Testis (tissue), 3 donors: ENCODE data around the gene TBC1D5. TPM values are rescaled to one million over a fixed set of nuclear protein-coding genes. Genes with fewer than 3 reads are reported as not detected.
"Not testable (repeated sequence)": the region's sequence is repeated elsewhere in the genome, so short reads cannot be mapped to it uniquely, and the experiment has no call there.

Source experiments
- DNase-seq: peaks from one replicate; pipeline ENCODE4 v3.0.0-alpha.2; 2019
- H3K27ac ChIP-seq, 2 donors: fragments of 200-600 bp; sonication (generic); one replicate each; pipeline ENCODE4 v1.5.1; 2019
- H3K27me3 ChIP-seq: fragments of 200-600 bp; sonication (generic); one replicate; pipeline ENCODE4 v1.5.1; 2019
- H3K36me3 ChIP-seq: fragments of 200-600 bp; sonication (generic); one replicate; pipeline ENCODE4 v1.5.1; 2017; ENCODE audit warnings: low read depth; ENCODE audit errors: missing control alignments
- H3K4me1 ChIP-seq: fragments of 200-600 bp; sonication (generic); one replicate; pipeline ENCODE4 v1.5.1; 2019
- H3K4me3 ChIP-seq, 2 donors: fragments of 200-600 bp; sonication (generic); one replicate each; pipeline ENCODE4 v1.5.1; 2017 to 2019
- H3K9me3 ChIP-seq: fragments of 200-600 bp; sonication (generic); one replicate; pipeline ENCODE4 v1.5.1; 2017
- POLR2A ChIP-seq: fragments of 450-650 bp; IDR thresholded peaks from one replicate; pipeline ENCODE4 v1.6.1; 2017; ENCODE audit warnings: antibody characterized with exemption, mild to moderate bottlenecking, moderate library complexity
- WGBS, 2 donors: methylation state at CpG; one replicate each; pipeline ENCODE4 v1.1.5; 2018; 5-methylcytosine and 5-hydroxymethylcytosine counted together
- intact Hi-C: fragments of 100-400 bp; cut with DNase I; formaldehyde crosslinking; loops from one replicate; pipeline ENCODE4 v1.15.1; 2023; ENCODE audit warnings: low total_unique reads
- polyA plus RNA-seq: library from polyadenylated mRNA; stranded (reverse); fragments of 350-450 nt; fragmentation: Illumina TruSeq; extraction: RNeasy Lipid Tissue Mini Kit (QIAGEN cat#74804); gene quantifications from one replicate; pipeline ENCODE4 v1.2.3, GENCODE V29; 2014; ENCODE audit warnings: low read depth, low replicate concordance; ENCODE audit not compliant: insufficient read depth
- total RNA-seq, 2 donors: library from RNA; depleted of rRNA; stranded (reverse); fragments of >200 nt; gene quantifications; one replicate each; pipeline ENCODE4 v1.2.3, GENCODE V29; 2016
- TF ChIP-seq, protein P1 (sequence below), 3 experiments: fragments of 450-650 bp in 2 of 3; fragments of 200-600 bp in 1 of 3; sonication (generic) in 1 of 3; IDR thresholded peaks; one replicate each; pipeline ENCODE4 v1.5.1; 2016 to 2019; ENCODE audit warnings: antibody characterized with exemption in 3 of 3, mild to moderate bottlenecking in 2 of 3, moderate library complexity in 1 of 3

The TBC1D5 gene
- total and polyA plus RNA-seq, 3 donors from 2014 or later: 47.8 to 98.1 (median 95.4) TPM

DNA sequence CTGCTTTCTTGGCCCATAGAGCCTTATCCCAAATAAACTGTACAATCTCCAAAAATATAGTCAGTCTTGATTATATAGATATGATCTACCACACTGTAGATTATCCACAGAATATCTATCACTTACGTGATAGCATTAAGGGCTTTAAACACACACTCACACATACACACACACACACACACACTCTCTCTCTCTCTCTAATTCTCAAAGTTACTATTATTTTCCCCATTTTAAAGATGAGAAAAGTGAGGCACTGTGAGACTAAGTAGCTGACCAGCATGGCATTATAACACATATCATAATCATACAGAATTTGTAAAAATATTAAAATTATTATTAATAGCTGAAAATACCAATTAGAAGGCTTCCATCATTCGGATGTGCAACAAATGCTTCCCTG is 4.2 kb downstream of the TBC1D5 start:
- intact Hi-C loops: no loop called here
- no peaks in the 10 kb centered on the region for H3K36me3 ChIP-seq
- peaks cover 2% of the 10 kb centered on the region for H3K4me1 ChIP-seq
- no peak overlapping the region for H3K4me3 ChIP-seq
- no peak overlapping the region for H3K27ac ChIP-seq
- H3K9me3 ChIP-seq: no peaks in the 10 kb centered on the region
- TF ChIP-seq, protein P1, sequence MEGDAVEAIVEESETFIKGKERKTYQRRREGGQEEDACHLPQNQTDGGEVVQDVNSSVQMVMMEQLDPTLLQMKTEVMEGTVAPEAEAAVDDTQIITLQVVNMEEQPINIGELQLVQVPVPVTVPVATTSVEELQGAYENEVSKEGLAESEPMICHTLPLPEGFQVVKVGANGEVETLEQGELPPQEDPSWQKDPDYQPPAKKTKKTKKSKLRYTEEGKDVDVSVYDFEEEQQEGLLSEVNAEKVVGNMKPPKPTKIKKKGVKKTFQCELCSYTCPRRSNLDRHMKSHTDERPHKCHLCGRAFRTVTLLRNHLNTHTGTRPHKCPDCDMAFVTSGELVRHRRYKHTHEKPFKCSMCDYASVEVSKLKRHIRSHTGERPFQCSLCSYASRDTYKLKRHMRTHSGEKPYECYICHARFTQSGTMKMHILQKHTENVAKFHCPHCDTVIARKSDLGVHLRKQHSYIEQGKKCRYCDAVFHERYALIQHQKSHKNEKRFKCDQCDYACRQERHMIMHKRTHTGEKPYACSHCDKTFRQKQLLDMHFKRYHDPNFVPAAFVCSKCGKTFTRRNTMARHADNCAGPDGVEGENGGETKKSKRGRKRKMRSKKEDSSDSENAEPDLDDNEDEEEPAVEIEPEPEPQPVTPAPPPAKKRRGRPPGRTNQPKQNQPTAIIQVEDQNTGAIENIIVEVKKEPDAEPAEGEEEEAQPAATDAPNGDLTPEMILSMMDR (IDR thresholded peaks at IDR 0.05): no peak
- TF ChIP-seq POLR2A: no peak
- no peaks in the 10 kb centered on the region for H3K27me3 ChIP-seq
- DNase-seq: no peak
- WGBS, 2 donors: 86 to 91% methylated on average over 2 of the region's 2 CpGs

DNA sequence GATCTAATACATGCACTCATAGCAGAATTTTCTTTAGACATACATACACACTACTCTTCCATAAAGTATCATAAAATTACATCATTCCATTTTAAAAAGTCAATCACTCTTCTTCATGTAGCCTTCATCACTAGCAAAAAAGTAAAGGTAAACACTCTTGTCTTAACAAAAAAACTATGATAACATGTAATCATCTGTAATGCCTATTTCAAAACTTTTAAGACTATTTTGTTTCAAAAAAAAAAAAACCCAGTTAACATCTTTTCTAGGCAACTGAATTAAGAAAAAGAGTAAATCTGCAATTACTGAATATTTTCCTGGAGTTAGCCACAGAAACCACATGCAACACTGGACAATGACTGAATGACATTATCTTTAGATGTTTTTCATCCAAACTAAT is 4.8 kb downstream of the TBC1D5 start:
- Histone ChIP-seq H3K27me3 (no peaks in the 10 kb centered on the region), H3K27ac (no peak overlapping the region), H3K4me1 (no peaks in the 10 kb centered on the region), H3K4me3 (no peak overlapping the region), H3K9me3 (no peaks in the 10 kb centered on the region), H3K36me3 (no peaks in the 10 kb centered on the region)
- intact Hi-C loops: no loop called here
- no peak for TF ChIP-seq POLR2A
- TF ChIP-seq, protein P1 (IDR thresholded peaks at IDR 0.05): no peak
- no peak for DNase-seq

DNA sequence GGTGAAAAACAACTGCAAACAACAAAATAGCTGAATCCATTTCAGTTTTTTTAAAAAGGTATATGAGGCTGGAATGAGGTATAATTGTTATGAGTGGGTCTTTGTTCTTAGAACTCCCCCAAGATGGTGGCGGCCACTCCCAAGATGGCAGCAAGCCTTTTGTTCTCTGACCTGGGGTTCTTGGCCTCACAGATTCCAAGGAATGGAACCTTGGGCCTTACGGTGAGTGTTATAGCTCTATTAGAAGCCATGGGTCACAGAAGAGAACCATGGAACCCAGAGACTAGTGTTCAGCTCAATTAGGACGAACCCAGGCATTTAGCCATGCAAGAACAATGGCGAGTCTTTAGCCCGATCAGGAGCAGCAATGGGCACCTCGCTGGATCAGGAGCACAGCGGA is 7.1 kb downstream of the TBC1D5 start:
- not testable (repeated sequence) for H3K27me3 ChIP-seq

DNA sequence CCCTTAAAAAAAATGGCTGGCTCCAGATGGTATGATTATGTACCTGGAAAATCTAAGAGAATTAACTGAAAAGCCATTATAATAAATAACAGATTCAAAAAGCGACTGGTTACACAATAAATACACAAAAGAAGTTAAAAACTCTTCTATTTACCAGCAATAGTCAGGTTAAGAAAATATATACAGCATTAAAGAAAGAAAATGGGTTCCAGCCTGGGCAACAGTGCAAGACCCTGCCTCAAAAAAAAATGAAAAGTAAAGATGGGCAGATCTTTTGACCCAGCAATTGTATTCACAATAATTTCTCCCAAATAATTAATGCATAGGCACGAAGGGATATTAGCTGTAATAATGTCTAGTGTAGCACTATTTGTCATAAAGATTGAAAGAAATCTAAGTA is 8.7 kb downstream of the TBC1D5 start:
- intact Hi-C loops: no loop called here
- Histone ChIP-seq H3K4me1 (no peaks in the 10 kb centered on the region), H3K27ac (no peak overlapping the region), H3K27me3 (no peaks in the 10 kb centered on the region), H3K4me3 (no peak overlapping the region), H3K9me3 (no peaks in the 10 kb centered on the region), H3K36me3 (no peaks in the 10 kb centered on the region)
- DNase-seq: no peak
- TF ChIP-seq, protein P1 (IDR thresholded peaks at IDR 0.05): no peak
- no peak for TF ChIP-seq POLR2A
- WGBS, 2 donors: 92 to 95% methylated on average over 2 of the region's 2 CpGs

More for the DNA sequence above, 7.1 kb downstream of the TBC1D5 start:
- H3K9me3 ChIP-seq, H3K4me3 ChIP-seq, intact Hi-C loops, H3K27ac ChIP-seq, H3K36me3 ChIP-seq, DNase-seq, H3K4me1 ChIP-seq: not testable (repeated sequence)
- WGBS, 2 donors: 97 to 98% methylated on average over 7 of the region's 7 CpGs

DNA sequence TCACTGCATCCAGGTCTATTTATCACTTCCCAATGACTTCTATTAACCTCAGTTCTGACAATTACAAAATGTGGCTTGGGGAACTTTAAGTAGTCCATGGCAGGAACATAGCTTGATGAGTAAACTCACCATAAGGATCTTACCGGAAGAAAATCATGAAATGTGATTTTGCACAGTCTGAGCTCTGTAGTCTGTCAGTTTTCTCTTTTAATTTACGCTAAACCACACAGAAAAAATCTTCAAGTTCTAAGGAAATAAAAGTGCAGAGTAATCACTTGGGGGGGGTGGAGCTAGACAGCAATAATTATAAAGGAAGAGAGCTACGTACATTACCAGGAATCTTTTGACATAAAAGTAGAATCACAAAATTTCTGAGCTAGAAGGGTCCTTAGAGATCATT is 9.2 kb downstream of the TBC1D5 start:
- Histone ChIP-seq H3K4me1 (no peaks in the 10 kb centered on the region), H3K36me3 (no peaks in the 10 kb centered on the region), H3K4me3 (no peak overlapping the region), H3K27me3 (no peaks in the 10 kb centered on the region), H3K27ac (no peak overlapping the region), H3K9me3 (no peaks in the 10 kb centered on the region)
- intact Hi-C loops: no loop called here
- WGBS, 2 donors: 84 to 92% methylated on average over 3 of the region's 3 CpGs
- TF ChIP-seq, protein P1 (IDR thresholded peaks at IDR 0.05): no peak
- no peak for TF ChIP-seq POLR2A
- DNase-seq: no peak
